AG04449 (cell line): ENCODE measurements around the gene TANC1.

Experiments
- CTCF ChIA-PET: fragments of 350-600 bp; formaldehyde crosslinking; extraction: SDS; loops from one replicate; lab custom pipeline; 2021; ENCODE audit warnings: antibody characterized with exemption; lab: Yijun Ruan, JAX
- POLR2A ChIA-PET: fragments of 400-600, 350-600 bp; formaldehyde crosslinking; extraction: SDS; loops from one replicate; lab custom pipeline; 2020; ENCODE audit warnings: antibody characterized with exemption, inconsistent platforms; lab: Yijun Ruan, JAX
- DNase-seq: peaks from one replicate; pipeline ENCODE4 v3.0.0-alpha.2; 2010; ENCODE audit warnings: low read depth, low spot score
- H3K4me3 ChIP-seq: 2 replicates; pipeline ENCODE4 v1.5.1; 2011; ENCODE audit warnings: low read depth, mild to moderate bottlenecking, control low read depth, low read length
- CTCF ChIP-seq: IDR thresholded peaks from one replicate; pipeline ENCODE4 v1.5.1; 2011; ENCODE audit warnings: mild to moderate bottlenecking, moderate library complexity, low read length, control low read depth, inconsistent platforms; ENCODE audit not compliant: insufficient read depth; ENCODE audit errors: missing control alignments

The TANC1 gene

GRCh38 chr2:159164457-159164911 is 196.0 kb downstream of the TANC1 start:
- CTCF ChIA-PET, result interaction anchor here (1.2 to 1.6 kb wide), 2 partner anchors 36 to 263 kb away, joined by 3 to 4 read pairs; no protein-coding TSS in a partner anchor
- no peak for DNase-seq
- TF ChIP-seq CTCF, result no peak
- H3K4me3 ChIP-seq, result no peak overlapping the region
- POLR2A ChIA-PET, result no interaction called here

DNA sequence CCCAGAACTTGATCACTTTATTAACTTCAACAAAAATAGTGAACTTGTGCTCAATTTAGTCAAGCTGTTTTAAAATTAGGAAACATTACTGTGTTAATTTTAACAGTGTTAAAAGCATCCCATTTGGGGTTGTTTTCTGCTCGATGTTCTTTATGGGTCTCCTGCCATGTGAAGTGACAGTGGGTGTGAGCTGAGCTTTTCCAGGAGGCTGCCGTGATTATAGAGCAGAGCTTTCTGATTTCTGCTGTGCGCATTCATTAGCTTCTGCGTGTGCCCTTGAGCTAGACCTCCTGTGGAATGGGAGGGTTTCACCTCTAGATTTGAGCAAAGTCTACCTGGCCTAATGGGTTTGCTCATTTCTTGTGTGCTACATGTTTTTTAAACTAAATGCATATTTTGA is 196.6 kb downstream of the TANC1 start:
- CTCF ChIA-PET, result interaction anchor here (1.2 kb wide), 1 partner anchor 35 kb away, joined by 3 read pairs; no protein-coding TSS in a partner anchor
- no peak for TF ChIP-seq CTCF
- POLR2A ChIA-PET, result no interaction called here
- no peak overlapping the region for H3K4me3 ChIP-seq
- DNase-seq, result no peak

DNA sequence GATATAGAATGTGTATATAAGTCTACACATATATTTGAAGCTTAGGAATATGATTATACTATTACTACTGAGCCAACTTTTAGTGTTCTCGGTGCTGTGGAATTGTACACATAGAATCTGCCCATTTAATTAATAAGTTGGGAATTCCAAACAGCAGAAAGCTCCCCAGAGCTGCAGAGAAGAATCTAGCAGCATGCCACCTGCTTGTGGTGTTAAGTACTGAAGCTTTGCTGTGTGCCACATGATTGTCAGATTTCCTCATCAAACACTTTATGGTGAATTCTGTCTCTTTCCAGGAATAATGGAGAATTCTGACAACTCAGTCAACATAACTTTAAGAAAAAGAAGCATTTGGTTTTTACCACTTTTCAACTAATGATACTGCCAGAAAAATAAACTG is 200.3 kb downstream of the TANC1 start:
- no peak for DNase-seq
- CTCF ChIA-PET, result interaction anchor here (0.7 to 2.2 kb wide), 10 partner anchors 10 to 265 kb away, joined by 3 to 8 read pairs (median 4); no protein-coding TSS in a partner anchor
- POLR2A ChIA-PET, result no interaction called here
- H3K4me3 ChIP-seq, result no peak overlapping the region
- TF ChIP-seq CTCF, result peak; percentile 21

- DNase-seq, result no peak
- ChIA-PET POLR2A (no interaction called here), CTCF (interaction anchor here (0.7 to 2.2 kb wide), 9 partner anchors 9 to 266 kb away, joined by 3 to 8 read pairs (median 5); no protein-coding TSS in a partner anchor)
- H3K4me3 ChIP-seq, result no peak overlapping the region
- TF ChIP-seq CTCF, result no peak
Observed at GRCh38 chr2:159169187-159169586, 200.7 kb downstream of the TANC1 start.

- no peak for TF ChIP-seq CTCF
- DNase-seq, result no peak
- POLR2A ChIA-PET, result interaction anchor here (0.7 kb wide), 1 partner anchor 410 kb away, joined by 4 read pairs; no protein-coding TSS in a partner anchor
- H3K4me3 ChIP-seq, result no peak overlapping the region
- CTCF ChIA-PET, result interaction anchor here (1.0 to 1.1 kb wide), 2 partner anchors 12 to 34 kb away, joined by 3 to 5 read pairs; no protein-coding TSS in a partner anchor
Observed at GRCh38 chr2:159172403-159172802, 204.0 kb downstream of the TANC1 start.

GRCh38 chr2:159174759-159175158 is 206.3 kb downstream of the TANC1 start:
- no peak for TF ChIP-seq CTCF
- ChIA-PET CTCF (interaction anchor here (1.4 to 1.8 kb wide), 2 partner anchors 8 to 55 kb away, joined by 5 read pairs; no protein-coding TSS in a partner anchor), POLR2A (no interaction called here)
- no peak for DNase-seq
- H3K4me3 ChIP-seq, result no peak overlapping the region
